ENCODE results near the gene C5.

Gene C5

DNA sequence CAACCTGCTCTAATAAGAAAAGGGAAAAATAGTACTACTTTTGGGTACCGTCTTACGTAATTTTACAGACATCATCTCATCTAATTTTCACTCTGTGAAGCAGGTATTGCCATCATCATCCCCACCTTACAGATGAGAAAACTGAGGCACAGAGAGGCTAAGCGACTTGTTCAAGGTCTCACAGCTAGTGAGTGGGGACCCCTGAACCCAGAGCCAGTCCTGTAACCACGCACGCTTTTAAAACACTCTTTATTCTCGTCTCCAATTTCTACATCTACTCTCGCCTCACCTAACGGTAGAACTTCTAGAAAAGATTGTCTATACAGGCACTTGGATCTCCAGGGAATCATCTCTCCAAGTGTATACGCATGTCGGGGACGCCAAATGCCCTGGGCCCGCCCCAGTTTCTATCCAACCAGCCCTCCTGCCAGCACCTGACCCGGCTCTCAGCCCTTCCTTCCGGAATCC is 122.0 kb downstream of the C5 start:
- Histone ChIP-seq H3K4me2 (ENCODE audit: low read depth, low read length, poor library complexity, severe bottlenecking) (peak overlapping the region; percentile 63), H3K9me2 (replicated peaks; ENCODE audit: low read depth, low read length) (no peaks in the 10 kb centered on the region), H3K4me3 (ENCODE audit: low read length, poor library complexity, severe bottlenecking) (peak overlapping the region; percentile 62), H4K20me1 (ENCODE audit: insufficient read depth, low read length, poor library complexity, severe bottlenecking) (no peaks in the 10 kb centered on the region), H3K9me3 (ENCODE audit: insufficient read depth, low read depth, low read length) (no peaks in the 10 kb centered on the region), H2AFZ (ENCODE audit: low read length) (no peak overlapping the region), H3F3A (ENCODE audit: low read depth) (peaks cover 5% of the 10 kb centered on the region; the same call in 1 of the 2 replicates), H3K79me2 (ENCODE audit: insufficient read depth, low read length) (peaks cover 9% of the 10 kb centered on the region; the same call in 1 of the 2 replicates), H3K9ac (ENCODE audit: low read depth, low read length, poor library complexity, severe bottlenecking) (peak overlapping the region; percentile 70), H3K36me3 (ENCODE audit: insufficient read depth, low read length) (no peaks in the 10 kb centered on the region), H3K4me1 (ENCODE audit: insufficient read depth, low read length, poor library complexity, severe bottlenecking) (peaks cover 73% of the 10 kb centered on the region), H3K27me3 (ENCODE audit: insufficient read depth, low read length, poor library complexity, severe bottlenecking) (no peaks in the 10 kb centered on the region)
- TF ChIP-seq EZH2phosphoT487 (IDR thresholded peaks at IDR 0.05; ENCODE audit: borderline replicate concordance) = no peak
- TF ChIP-seq, protein P1, sequence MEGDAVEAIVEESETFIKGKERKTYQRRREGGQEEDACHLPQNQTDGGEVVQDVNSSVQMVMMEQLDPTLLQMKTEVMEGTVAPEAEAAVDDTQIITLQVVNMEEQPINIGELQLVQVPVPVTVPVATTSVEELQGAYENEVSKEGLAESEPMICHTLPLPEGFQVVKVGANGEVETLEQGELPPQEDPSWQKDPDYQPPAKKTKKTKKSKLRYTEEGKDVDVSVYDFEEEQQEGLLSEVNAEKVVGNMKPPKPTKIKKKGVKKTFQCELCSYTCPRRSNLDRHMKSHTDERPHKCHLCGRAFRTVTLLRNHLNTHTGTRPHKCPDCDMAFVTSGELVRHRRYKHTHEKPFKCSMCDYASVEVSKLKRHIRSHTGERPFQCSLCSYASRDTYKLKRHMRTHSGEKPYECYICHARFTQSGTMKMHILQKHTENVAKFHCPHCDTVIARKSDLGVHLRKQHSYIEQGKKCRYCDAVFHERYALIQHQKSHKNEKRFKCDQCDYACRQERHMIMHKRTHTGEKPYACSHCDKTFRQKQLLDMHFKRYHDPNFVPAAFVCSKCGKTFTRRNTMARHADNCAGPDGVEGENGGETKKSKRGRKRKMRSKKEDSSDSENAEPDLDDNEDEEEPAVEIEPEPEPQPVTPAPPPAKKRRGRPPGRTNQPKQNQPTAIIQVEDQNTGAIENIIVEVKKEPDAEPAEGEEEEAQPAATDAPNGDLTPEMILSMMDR (conservative IDR thresholded peaks at IDR 0.05; ENCODE audit: low read length) = no peak

DNA sequence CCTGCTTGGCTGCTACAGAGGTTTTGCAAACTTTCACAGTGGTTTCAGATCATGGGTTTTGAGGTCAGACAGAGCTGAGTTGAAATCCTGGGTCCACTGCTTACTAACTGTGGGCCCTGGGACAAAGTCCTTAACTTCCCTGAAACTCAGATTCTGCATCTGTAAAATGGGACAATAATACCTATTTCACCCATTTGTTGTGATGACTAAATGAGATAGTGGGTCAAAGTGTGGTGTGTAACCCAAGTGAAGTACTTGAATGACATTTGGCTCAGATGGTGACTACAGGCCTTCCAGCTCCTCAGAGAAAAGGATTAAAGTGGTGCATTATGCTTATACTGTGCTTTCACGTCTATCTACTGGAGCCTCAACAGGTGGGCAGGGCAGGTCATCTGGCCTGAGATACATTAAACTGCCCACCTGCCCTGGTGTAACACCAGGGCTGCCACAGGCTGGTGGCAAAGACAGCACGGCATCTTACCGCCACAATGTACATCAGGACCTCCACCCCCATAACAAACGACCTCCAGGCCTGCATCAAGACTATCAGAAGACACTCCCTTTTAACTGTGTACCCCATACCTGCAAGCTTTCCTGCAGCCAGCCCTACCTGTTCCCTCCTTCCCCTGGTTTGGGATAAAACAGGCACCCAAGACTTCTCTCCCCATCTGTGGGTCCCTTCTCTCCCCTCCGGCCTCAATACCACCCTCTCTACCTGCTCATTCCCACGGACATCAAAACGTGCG is 122.6 kb downstream of the C5 start:
- TF ChIP-seq EZH2phosphoT487 (IDR thresholded peaks at IDR 0.05; ENCODE audit: borderline replicate concordance) = no peak
- TF ChIP-seq, protein P1 (conservative IDR thresholded peaks at IDR 0.05; ENCODE audit: low read length) = no peak
- no peaks in the 10 kb centered on the region for H3K9me3 ChIP-seq (ENCODE audit: insufficient read depth, low read depth, low read length)
- H3K9me2 ChIP-seq (replicated peaks; ENCODE audit: low read depth, low read length) = no peaks in the 10 kb centered on the region
- no peaks in the 10 kb centered on the region for H3K27me3 ChIP-seq (ENCODE audit: insufficient read depth, low read length, poor library complexity, severe bottlenecking)
- peak overlapping the region; percentile 61 for H3K9ac ChIP-seq (ENCODE audit: low read depth, low read length, poor library complexity, severe bottlenecking)
- H3K4me3 ChIP-seq (ENCODE audit: low read length, poor library complexity, severe bottlenecking) = no peak overlapping the region
- peaks cover 5% of the 10 kb centered on the region; the same call in 1 of the 2 replicates for H3F3A ChIP-seq (ENCODE audit: low read depth)
- H4K20me1 ChIP-seq (ENCODE audit: insufficient read depth, low read length, poor library complexity, severe bottlenecking) = no peaks in the 10 kb centered on the region
- peaks cover 9% of the 10 kb centered on the region; the same call in 1 of the 2 replicates for H3K79me2 ChIP-seq (ENCODE audit: insufficient read depth, low read length)
- H3K36me3 ChIP-seq (ENCODE audit: insufficient read depth, low read length) = no peaks in the 10 kb centered on the region
- H2AFZ ChIP-seq (ENCODE audit: low read length) = no peak overlapping the region
- peak overlapping the region; percentile 63 for H3K4me2 ChIP-seq (ENCODE audit: low read depth, low read length, poor library complexity, severe bottlenecking)
- H3K4me1 ChIP-seq (ENCODE audit: insufficient read depth, low read length, poor library complexity, severe bottlenecking) = peaks cover 67% of the 10 kb centered on the region

DNA sequence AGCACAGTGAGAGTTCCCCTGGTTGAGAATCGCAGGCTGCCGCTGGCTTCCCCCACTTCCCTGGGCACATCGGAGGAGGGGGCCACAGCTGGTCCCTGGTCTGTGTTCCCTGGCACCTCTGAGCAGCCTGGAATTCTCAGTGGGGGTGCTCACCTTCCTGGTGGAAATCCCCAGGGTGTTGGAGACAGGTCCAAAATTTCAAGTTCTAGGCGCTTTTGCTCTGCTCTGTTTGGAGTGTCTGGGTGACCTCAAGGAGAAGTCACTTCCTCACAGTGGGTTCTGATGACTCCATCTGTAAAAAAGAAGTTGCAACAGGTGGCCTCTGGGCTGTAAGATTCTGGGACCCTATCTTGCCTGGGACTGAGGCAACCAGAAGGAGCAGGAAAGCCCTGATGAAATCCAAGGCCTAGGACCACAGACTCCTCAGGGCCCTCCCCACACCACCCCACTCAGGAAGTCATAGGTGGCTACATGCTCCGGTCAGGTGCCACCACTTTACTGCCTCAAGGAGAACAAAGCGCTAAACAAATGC is 123.6 kb downstream of the C5 start, which contains the start of gene TRAF1:
TSS of gene TRAF1 (minus strand) at position 400 of the 532 bp plus-strand sequence. CDS start 721 bp downstream, outside the sequence.
- H3K4me1 ChIP-seq (ENCODE audit: insufficient read depth, low read length, poor library complexity, severe bottlenecking) = peaks cover 59% of the 10 kb centered on the region
- peak within 1 kb of the TSS; percentile 8 for H3K4me3 ChIP-seq (ENCODE audit: low read length, poor library complexity, severe bottlenecking)
- TF ChIP-seq, protein P1 (conservative IDR thresholded peaks at IDR 0.05; ENCODE audit: low read length) = no peak
- TF ChIP-seq EZH2phosphoT487 (IDR thresholded peaks at IDR 0.05; ENCODE audit: borderline replicate concordance) = no peak
- H4K20me1 ChIP-seq (ENCODE audit: insufficient read depth, low read length, poor library complexity, severe bottlenecking) = no peaks in the 10 kb centered on the region
- H3K79me2 ChIP-seq (ENCODE audit: insufficient read depth, low read length) = peaks cover 9% of the 10 kb centered on the region; the same call in 1 of the 2 replicates
- no peaks in the 10 kb centered on the region for H3K9me2 ChIP-seq (replicated peaks; ENCODE audit: low read depth, low read length)
- H3K36me3 ChIP-seq (ENCODE audit: insufficient read depth, low read length) = no peaks in the 10 kb centered on the region
- H3F3A ChIP-seq (ENCODE audit: low read depth) = peaks cover 3% of the 10 kb centered on the region; the same call in 1 of the 2 replicates
- no peak within 1 kb of the TSS for H2AFZ ChIP-seq (ENCODE audit: low read length)
- no peaks in the 10 kb centered on the region for H3K9me3 ChIP-seq (ENCODE audit: insufficient read depth, low read depth, low read length)
- peak within 1 kb of the TSS; percentile 63 for H3K4me2 ChIP-seq (ENCODE audit: low read depth, low read length, poor library complexity, severe bottlenecking)
- peak within 1 kb of the TSS; percentile 61 for H3K9ac ChIP-seq (ENCODE audit: low read depth, low read length, poor library complexity, severe bottlenecking)
- H3K27me3 ChIP-seq (ENCODE audit: insufficient read depth, low read length, poor library complexity, severe bottlenecking) = no peaks in the 10 kb centered on the region

Data from Loucy (cell line).